Fibroblast of pulmonary artery (primary cell): Measurements from ENCODE around the gene CDK8.

Experiments used
- DNase-seq: peaks from one replicate; pipeline ENCODE4 v3.0.0-alpha.2; 2010; ENCODE audit warnings: low read depth
- H3K4me3 ChIP-seq: replicated peaks from 2 replicates; pipeline ENCODE4 v1.5.1; 2011; ENCODE audit warnings: low read depth, mild to moderate bottlenecking, control low read depth, low read length, moderate library complexity
- TF ChIP-seq, protein P1 (sequence below): IDR thresholded peaks from 2 replicates; pipeline ENCODE4 v1.5.1; 2011; ENCODE audit warnings: mild to moderate bottlenecking, control low read depth, low read length, inconsistent platforms; ENCODE audit errors: missing control alignments

Gene CDK8

DNA sequence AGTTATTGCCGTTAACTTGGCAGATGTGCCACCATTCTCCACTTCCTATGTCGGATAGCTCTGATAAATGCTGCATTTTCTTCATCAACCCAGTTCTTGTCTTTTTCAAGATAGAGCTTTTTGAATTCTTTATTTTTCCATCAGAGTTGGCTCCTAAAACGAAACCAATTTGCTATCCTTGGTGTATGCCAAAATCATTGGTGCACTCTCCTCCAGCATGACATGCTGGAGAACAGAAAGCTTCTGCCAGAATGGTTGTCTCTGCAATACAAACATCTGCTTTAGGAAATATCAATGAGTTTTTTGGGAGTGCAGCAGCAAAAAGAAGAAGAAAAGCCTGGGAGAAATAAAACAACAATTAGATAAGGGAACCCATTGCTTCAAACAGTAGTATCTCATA lies 124.2 kb downstream of the CDK8 start:
- DNase-seq, result no peak
- no peak overlapping the region for H3K4me3 ChIP-seq
- TF ChIP-seq, protein P1, sequence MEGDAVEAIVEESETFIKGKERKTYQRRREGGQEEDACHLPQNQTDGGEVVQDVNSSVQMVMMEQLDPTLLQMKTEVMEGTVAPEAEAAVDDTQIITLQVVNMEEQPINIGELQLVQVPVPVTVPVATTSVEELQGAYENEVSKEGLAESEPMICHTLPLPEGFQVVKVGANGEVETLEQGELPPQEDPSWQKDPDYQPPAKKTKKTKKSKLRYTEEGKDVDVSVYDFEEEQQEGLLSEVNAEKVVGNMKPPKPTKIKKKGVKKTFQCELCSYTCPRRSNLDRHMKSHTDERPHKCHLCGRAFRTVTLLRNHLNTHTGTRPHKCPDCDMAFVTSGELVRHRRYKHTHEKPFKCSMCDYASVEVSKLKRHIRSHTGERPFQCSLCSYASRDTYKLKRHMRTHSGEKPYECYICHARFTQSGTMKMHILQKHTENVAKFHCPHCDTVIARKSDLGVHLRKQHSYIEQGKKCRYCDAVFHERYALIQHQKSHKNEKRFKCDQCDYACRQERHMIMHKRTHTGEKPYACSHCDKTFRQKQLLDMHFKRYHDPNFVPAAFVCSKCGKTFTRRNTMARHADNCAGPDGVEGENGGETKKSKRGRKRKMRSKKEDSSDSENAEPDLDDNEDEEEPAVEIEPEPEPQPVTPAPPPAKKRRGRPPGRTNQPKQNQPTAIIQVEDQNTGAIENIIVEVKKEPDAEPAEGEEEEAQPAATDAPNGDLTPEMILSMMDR, result no peak

DNA sequence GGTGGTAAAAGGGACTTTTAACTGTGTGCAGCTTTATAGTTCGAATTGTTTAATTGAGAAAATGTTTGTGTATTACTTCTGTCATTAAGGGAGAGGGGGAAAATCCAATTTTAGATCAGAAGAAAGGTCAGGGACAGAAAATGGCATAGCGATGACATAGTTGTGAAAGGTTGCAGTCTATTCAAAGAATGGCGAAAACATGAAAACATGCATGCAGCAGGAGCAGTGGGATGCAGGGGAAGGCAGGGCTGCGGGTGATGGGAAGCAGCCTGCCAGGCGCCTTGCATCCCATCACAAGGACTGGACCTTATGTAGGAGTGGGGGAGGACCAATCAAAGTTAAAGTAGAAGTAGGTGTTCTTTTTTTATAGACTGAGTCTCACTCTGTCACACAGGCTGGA lies 125.9 kb downstream of the CDK8 start:
- TF ChIP-seq, protein P1, result no peak
- no peak overlapping the region for H3K4me3 ChIP-seq
- DNase-seq, result no peak

DNA sequence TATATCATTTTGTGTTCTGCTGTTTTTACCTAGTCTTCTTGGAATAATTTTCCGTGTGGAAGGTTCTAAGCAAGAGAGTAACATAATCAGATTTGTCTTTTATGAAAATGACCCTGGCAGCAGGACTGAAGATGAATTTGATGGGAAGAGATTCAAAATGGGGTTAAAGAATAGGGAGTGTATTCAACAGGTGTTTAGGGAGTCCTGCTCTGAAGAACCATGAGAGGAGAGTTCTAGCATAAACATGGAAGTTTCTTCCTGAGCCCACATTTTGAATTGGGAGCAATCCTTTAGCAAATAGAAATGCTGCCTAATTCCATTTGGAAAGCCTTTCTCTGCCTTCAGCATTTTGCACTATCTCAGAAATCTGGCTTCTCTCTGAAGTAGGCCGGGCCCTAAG lies 127.0 kb downstream of the CDK8 start:
- DNase-seq, result no peak
- TF ChIP-seq, protein P1, result no peak
- H3K4me3 ChIP-seq, result no peak overlapping the region

DNA sequence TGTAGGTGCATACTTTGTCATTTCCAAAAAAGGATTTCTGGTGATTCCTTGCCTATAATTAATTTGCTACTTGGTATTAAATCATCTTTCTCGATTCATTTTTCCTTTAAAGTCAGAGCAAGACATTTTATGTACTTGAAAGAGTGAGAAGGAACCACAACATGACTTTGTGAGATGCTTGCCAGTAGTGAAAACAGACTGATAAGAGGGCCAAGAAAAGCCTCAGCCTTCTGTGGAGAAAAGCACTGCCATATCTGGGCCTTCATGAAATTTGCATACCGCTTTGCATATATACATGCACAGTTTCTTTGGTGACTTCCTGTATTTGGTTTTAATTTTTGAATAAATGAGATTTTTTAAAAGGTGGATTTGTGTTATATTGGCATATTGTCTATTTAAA lies 128.4 kb downstream of the CDK8 start:
- no peak overlapping the region for H3K4me3 ChIP-seq
- TF ChIP-seq, protein P1, result no peak
- DNase-seq, result no peak

DNA sequence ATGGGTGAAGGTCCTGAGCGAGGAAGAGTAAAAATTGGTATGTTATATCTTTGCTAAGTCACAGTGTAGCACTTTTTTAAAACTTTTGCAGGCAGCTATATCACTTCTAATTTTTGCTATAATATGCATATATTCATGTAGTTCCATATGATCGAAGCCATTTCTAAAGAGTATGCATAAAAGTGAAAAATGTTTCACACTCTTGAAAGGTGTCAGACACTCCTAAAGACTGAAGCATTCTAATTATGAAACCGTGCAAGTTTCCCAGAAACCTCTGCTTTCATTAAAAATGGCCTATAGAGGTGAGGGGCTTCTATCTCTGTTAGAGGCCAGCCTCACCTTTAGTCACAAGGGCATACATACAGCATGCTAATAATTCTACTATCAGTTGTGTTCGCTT lies 128.9 kb downstream of the CDK8 start:
- DNase-seq, result no peak
- no peak overlapping the region for H3K4me3 ChIP-seq
- TF ChIP-seq, protein P1, result no peak

DNA sequence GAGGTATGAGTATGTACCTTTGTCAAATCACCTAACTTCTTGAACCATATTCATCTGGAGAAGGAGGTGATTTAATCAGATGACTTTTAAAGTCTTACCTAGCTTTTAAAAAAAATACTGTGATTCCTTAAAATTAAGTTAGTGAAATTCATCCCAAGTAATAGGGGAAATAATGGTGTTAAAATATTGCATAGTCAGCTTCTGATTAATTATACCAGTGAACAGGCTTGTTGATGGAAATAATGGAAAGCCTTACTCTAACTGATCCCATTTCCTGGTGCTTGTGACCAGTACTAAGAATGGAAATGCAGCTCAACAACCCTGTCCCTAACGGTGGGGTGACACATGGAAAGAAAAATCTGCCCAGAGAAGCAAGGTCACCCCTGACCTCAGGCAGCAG lies 130.7 kb downstream of the CDK8 start:
- H3K4me3 ChIP-seq, result no peak overlapping the region
- TF ChIP-seq, protein P1, result no peak
- no peak for DNase-seq

DNA sequence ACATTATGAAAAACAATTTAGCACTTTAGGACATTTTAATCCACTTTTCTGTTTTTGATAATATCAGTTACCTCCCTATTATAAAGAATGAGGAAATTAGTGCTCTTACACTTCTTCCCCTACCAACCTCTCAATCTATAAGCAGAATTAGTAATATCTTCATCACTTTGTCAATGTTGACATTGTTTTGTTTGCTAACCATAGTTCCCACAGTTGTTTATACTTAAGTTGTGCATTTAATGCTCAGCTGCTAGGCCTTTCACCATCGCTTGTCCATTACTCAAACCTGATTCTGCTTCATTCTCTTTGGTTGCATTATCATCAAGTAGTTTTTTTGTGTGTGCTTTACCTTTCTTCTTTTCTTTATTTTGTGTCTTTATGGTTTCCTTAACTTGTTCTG lies 132.1 kb downstream of the CDK8 start:
- TF ChIP-seq, protein P1, result no peak
- H3K4me3 ChIP-seq, result no peak overlapping the region
- DNase-seq, result no peak
